Esophagus muscularis mucosa (tissue), 4 donors: ENCODE measurements around the gene C20orf141.
"Not testable (repeated sequence)": the region's sequence is repeated elsewhere in the genome, so short reads cannot be mapped to it uniquely, and the experiment has no call there.

Source experiments
- CTCF ChIP-seq, 3 experiments: fragments of 200-600 bp in 2 of 3; fragments of 450-650 bp in 1 of 3; sonication (generic) in 2 of 3; IDR thresholded peaks; one replicate each; pipeline ENCODE4 v1.5.1; 2017 to 2019; ENCODE audit warnings: antibody characterized with exemption in 3 of 3, mild to moderate bottlenecking in 2 of 3, moderate library complexity in 1 of 3
- EP300 ChIP-seq: sonication (generic); formaldehyde crosslinking; IDR thresholded peaks from one replicate; pipeline ENCODE4 v1.6.1; 2017; ENCODE audit warnings: antibody characterized with exemption
- POLR2A ChIP-seq: fragments of 450-650 bp; IDR thresholded peaks from one replicate; pipeline ENCODE4 v1.6.1; 2017; ENCODE audit warnings: antibody characterized with exemption, moderate library complexity, mild to moderate bottlenecking, low read depth
- POLR2AphosphoS5 ChIP-seq, 2 donors: sonication (generic); formaldehyde crosslinking; IDR thresholded peaks; one replicate each; pipeline ENCODE4 v1.6.1; 2017; ENCODE audit warnings: antibody characterized with exemption in 2 of 2

DNA sequence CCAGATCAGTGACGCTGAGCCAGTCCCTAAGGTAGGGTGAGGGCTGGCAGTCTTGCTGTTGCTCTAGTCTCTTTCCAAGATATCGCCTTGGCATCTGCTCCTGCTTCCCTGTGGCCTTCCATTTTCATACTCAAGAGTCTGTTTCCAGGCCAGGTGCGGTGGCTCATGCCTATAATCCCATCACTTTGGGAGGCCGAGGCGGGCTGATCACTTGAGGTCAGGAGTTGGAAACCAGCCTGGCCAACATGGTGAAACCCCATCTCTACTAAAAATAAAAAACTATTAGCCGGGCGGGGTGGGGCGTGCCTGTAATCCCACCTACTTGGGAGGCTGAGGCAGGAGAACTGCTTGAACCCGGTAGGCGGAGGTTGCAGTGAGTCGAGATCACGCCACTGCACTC, 44.7 kb upstream of the C20orf141 start:
- TF ChIP-seq EP300; POLR2A; CTCF (IDR thresholded peaks at IDR 0.05); POLR2AphosphoS5 (IDR thresholded peaks at IDR 0.05): not testable (repeated sequence)
